Activated CD8-positive, alpha-beta memory T cell treated with anti-CD3 and anti-CD28 coated beads, Interleukin-2, amount 50 U/mL, for 1 hour (primary cell): ENCODE measurements around the gene KRTAP1-3.
"Not testable (repeated sequence)": the region's sequence is repeated elsewhere in the genome, so short reads cannot be mapped to it uniquely, and the experiment has no call there.

Source experiments
- DNase-seq: peaks from one replicate; pipeline ENCODE4 v3.0.0-alpha.2; 2020; ENCODE audit errors: extremely low read depth

KRTAP1-3 gene, protein sequence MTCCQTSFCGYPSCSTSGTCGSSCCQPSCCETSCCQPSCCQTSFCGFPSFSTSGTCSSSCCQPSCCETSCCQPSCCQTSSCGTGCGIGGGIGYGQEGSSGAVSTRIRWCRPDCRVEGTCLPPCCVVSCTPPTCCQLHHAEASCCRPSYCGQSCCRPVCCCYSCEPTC

GRCh38 chr17:41034346-41034935 is at the start of gene KRTAP1-3:
Gene KRTAP1-3, minus strand, starts transcription at chr17:41034874. Its CDS starts 53 bp downstream, at chr17:41034821.
- DNase-seq = not testable (repeated sequence)

- DNase-seq = not testable (repeated sequence)
These were observed 49.6 kb upstream of the KRTAP1-3 start, which contains the start of gene KRTAP4-7 for GRCh38 chr17:41084100-41084856. Gene KRTAP4-7, plus strand, starts transcription at chr17:41084150. Its CDS starts 57 bp downstream, at chr17:41084207.

- DNase-seq = not testable (repeated sequence)
These were observed 48.8 kb upstream of the KRTAP1-3 start for GRCh38 chr17:41083427-41083826.

DNA sequence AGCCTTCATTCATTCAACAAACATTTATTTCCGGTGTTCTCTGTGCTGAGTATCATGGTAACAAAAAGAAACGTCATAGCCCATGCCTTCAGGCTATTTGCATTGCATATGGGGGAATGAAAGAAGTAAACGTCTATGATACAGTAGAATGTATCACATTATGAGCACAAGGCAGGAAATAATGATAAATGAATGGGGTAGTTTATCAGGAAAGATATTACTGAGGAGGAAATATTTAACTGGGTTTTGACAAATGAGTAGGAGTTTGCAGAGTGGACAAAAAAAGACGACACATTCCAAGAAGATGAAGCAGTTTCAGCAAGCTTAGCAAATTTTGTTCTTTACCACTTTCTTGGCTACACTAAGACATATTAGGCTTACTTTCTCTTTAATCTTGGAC is 48.0 kb upstream of the KRTAP1-3 start:
- no peak for DNase-seq

DNA sequence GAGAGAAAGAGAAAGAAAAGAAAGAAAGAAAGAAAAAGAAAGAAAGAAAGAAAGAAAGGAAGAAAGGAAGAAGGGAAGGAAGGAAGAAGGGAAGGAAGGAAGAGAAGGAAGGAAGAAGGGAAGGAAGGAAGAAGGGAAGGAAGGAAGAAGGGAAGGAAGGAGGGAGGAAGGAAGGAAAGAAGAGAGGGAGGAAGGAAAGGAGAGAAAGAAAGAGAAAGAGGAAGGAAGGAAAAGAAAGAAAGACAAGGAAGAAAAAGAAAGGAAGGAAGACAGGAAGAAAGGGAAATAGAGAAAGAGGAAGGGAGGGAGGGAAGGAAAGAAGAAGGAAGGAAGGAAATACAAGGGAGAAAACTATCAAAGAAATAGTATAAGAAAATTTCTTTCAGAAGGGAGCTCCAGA is 42.1 kb upstream of the KRTAP1-3 start:
- no peak for DNase-seq

DNA sequence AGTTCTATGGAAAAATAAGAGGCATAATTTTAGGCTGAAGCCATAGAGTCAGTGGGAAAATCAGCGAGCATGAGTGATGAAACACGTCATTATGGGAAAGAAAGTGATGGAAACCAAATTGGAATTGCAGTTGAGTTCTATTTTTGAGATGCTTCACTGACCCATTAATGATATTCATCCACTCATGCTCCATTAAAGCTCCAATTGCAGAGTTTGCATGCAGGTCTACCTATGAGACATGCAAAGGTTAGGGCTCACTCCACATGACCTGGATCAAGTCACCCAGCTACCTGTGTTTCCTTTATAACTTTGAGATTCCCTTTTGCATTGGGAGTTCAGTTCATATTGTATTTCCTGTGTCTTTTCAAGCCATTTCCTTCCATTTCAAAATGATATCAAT is 39.0 kb upstream of the KRTAP1-3 start:
- no peak for DNase-seq

GRCh38 chr17:41071606-41072360 is 37.1 kb upstream of the KRTAP1-3 start:
- DNase-seq = no peak

DNA sequence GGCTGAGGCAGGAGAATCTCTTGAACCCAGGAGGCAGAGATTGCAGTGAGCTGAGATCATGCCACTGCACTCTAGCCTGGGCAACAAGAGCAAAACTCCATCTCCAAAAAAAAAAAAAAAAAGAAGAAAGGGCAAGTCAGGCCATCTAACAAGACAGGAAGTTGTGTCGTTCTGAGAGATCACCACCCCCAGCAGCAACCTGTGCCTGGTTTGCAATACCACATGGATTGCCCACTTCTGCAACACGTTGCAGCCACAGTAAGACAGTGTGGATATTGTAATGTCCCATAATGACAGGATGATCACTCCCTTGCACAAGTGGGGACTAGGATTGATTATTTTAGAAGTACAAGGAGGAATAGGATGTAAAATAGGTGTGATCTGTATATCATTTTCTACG is 34.4 kb upstream of the KRTAP1-3 start:
- DNase-seq = no peak

DNA sequence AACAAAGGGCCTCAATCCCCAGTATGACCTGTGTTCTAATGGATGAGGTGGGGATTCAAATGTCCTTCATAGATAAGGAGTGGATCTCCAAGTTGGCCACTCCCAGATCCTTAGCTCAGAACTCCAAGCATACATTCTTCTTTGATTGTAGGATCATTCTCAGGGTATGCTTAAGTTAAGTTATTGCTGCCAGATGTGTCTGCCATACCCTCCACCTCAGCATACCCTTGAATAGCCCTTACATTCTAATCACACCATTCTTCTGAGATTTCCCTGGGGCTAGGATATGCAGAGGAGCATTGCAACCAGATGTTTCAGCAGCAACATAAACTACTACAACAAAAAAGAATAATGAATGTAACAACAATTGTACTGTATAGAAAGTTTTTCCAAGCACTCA is 32.6 kb upstream of the KRTAP1-3 start:
- no peak for DNase-seq

- no peak for DNase-seq
These were observed 31.4 kb upstream of the KRTAP1-3 start, which contains the start of gene KRTAP2-4 for GRCh38 chr17:41065829-41066624. Gene KRTAP2-4, minus strand, starts transcription at chr17:41065879. Its CDS starts 34 bp downstream, at chr17:41065845.

DNA sequence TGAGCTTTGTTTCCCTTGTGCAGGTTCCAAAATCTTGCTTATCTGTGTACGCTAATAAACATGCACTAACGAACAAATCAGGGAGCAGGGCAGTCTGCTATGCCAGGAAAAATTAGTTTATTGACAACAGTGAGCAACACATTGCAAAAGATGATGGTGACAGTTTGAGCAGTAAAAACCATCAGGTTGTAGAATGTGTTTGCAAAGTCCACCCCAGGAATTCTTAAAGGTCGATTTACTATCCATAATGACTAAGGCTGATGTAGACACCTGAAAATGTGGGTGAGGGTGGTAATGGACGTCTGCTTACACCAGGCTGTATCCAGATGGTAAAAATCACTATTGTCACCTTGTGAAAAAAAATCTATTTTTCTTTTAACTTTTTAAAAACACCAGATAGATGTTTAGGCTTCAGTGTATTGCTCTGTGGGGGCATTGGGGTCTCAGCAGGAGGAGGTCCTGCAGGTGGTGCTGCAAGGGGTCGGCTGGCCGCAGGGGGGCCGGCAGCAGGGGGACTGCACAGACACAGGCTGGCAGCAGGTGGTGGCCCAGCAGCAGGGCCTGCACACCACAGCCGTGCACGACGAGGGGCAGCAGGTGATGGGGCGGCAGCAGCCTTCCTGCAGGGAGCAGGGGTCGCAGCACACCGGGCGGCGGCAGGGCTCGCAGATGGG is 30.5 kb upstream of the KRTAP1-3 start:
- DNase-seq = not testable (repeated sequence)

DNA sequence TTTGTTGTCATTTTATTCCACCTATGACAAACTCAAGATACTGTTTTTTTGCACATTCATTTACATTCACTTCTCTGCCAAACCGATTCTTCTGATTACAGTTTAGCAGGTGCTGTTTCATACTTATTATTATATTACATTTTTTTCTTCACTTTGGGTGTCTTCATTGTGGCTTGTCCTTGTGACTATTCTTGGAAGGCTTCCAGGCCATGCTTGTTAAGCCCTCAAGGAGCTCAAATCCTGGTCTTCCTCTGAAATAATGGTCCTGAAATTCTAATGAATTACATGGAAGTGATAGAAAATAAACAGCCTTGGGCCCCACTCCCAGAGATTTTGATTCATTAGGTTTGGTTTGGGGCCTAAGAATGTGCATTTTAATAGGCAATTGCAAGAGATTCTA is 29.6 kb upstream of the KRTAP1-3 start:
- DNase-seq = no peak

- DNase-seq = no peak
These were observed 28.8 kb upstream of the KRTAP1-3 start for GRCh38 chr17:41063449-41063848.

DNA sequence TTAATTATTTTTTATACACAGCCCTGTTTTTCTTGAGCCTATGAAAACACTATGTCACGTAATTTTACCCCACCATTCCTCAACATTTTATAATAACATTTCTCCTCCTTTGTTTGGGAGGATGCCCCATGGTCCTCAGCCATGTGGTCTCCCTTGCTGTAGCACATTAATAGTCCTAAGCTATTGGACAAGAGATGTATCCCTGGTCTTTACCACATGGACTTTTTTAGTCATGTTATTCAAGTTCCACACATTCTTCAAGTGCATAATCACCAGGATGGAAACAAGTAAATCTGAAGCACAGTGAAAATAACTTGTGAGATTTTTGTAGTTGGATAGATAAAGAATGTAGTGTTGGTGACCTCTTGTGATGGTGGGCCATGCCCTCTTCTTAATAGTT is 27.3 kb upstream of the KRTAP1-3 start:
- no peak for DNase-seq

GRCh38 chr17:41060052-41060604 is 25.5 kb upstream of the KRTAP1-3 start, which contains the start of gene KRTAP2-3:
Gene KRTAP2-3, minus strand, starts transcription at chr17:41060114. Its CDS starts 64 bp downstream, at chr17:41060050.
- DNase-seq = no peak

DNA sequence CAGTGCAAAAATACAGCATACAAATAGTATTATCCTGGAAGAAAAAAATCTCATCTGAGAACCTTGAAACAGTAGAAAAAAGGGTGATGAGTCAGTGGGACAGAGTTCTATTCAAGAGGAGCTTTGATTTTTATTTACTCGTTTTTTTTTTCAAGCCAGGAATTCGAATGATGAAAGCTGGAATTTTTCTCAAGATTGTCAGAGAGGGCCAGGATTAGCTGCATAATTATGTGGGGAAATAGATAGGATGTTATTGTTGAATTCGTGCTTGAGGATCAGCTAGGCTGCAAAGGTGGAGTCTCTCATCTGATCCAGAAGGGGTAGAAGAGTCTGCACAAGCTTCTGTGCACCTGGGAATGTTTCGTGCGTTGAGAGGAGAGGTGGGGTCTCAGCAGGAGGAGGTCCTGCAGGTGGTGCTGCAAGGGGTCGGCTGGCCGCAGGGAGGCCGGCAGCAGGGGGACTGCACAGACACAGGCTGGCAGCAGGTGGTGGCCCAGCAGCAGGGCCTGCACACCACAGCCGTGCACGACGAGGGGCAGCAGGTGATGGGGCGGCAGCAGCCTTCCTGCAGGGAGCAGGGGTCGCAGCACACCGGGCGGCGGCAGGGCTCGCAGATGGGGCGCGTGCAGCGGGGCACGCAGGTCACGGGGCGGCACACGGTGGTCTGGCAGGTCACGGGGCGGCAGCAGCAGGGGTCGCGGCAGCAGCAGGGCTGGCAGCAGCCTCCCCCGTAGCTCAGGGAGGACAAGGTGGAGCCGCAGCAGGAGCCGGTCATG is 24.8 kb upstream of the KRTAP1-3 start:
- not testable (repeated sequence) for DNase-seq

GRCh38 chr17:41058741-41059140 is 24.1 kb upstream of the KRTAP1-3 start:
- DNase-seq = no peak

GRCh38 chr17:41057547-41057946 is 22.9 kb upstream of the KRTAP1-3 start:
- no peak for DNase-seq

- DNase-seq = not testable (repeated sequence)
These were observed 20.5 kb upstream of the KRTAP1-3 start, which contains the start of gene KRTAP2-2 for GRCh38 chr17:41055130-41055529. Gene KRTAP2-2, minus strand, starts transcription at chr17:41055230. Its CDS starts 19 bp downstream, at chr17:41055211.
